HT-29 (cell line): Measurements from ENCODE around the gene OPALIN. TPM values are rescaled to one million over a fixed set of nuclear protein-coding genes. Genes with fewer than 3 reads are reported as not detected.

Source experiments
- DNase-seq: peaks from one replicate; pipeline ENCODE4 v3.0.0-alpha.2; 2015; ENCODE audit warnings: low spot score
- total RNA-seq: library from RNA; depleted of rRNA; stranded (reverse); fragments of >200 nt; shearing (Covaris generic); gene quantifications from 2 replicates; pipeline ENCODE4 v1.2.3, GENCODE V29; 2014; rRNA removed

OPALIN gene, protein sequence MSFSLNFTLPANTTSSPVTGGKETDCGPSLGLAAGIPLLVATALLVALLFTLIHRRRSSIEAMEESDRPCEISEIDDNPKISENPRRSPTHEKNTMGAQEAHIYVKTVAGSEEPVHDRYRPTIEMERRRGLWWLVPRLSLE
- not detected in 2 replicates for total RNA-seq

DNA sequence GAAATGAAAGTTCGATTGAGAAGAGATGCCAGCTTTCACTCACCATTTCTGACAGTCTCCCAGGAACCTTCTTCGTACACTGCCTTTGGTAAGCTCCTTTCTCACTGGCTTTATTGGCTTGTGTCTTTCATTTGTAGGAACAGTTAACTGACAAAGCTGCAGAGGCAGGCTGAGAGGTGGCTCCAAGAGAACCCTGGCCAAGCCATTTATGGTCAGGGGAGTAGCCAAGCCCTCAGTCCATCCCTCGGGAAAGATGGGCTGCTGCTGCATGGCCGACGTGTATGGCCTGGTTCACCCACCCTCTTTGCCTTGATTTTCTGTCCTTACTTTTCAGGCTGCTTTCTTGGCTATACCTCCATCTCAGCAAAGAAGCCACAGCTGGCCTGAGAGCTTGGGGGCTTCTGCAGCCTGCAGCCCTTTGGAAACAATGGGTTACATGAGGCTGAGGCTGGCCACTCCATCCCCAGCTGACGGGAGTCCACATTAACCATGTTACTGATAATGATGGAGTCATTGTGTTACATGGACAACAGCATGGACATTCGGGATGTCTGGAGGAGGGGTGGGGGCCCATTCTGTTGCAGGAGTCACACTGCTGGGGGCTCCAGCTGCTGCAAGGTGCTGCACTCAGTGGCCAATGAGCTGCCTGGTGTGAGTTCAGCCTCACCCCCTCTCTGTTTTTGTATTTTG, at the start of gene OPALIN:
Gene OPALIN (minus strand): TSS at position 152 of the 690 bp plus-strand sequence. CDS start 106 bp downstream, at position 46.
- DNase-seq, result no peak

DNA sequence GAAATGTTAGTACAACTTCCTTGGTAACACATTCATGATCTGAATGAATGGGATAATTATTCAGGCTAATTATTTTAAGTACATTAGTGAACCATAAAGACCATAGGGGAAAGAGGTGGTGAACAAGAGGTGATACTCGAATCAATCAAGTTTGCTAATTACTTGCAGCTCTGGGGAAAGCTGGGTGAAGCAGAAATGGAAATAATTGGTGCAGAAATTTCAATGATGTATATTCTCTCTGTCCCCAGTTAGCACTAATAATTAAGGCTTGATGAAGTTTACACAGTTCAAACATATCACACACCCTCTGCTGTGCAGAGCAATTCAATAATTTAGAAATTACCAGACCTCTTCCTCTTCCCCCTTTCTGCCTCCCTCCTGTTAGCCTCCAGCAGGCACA, 49.4 kb upstream of the OPALIN start:
- no peak for DNase-seq

DNA sequence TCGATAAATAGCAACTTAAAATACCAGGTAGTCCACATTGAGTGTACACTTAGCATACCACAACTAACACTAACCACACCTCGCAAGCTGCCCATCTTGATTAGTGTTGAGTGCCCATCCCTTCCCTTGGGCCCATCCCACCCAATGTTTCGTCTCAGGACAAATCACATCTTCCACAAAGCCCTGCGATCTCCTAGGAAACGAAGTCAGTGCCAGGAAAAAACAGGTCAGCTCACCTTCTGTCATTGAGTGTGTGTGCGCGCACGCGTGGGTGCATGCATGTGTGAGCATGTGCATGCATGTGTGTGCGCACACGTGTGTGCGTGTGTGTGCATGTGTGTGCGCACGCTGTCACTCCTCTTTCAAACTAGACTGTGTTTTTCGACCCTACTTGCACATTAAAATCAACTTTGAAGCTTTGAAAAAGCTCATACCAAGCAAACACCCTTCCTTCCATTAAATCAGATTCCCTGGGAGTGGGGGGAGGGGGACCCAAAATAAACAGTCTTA, 48.8 kb upstream of the OPALIN start:
- no peak for DNase-seq

DNA sequence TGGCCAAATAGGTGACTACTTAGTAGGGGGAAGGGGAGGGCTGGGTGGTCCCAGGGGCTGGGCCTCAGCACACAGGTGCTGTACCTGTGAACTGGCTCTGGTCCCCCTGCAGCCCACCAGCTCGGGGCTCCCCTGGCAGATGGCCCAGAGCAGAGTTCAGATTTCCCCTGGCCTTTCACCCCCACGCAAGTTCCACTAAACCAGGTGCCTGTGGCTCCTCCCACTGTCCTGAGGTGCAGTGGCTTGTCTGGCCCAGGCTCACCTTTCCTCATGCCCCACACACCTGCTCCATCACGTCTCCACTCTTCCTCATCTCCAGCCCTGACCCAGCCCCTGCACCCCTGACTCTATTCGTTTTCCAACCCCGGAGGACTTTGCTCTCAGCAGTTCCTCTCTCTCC, 47.3 kb upstream of the OPALIN start:
- DNase-seq, result no peak

DNA sequence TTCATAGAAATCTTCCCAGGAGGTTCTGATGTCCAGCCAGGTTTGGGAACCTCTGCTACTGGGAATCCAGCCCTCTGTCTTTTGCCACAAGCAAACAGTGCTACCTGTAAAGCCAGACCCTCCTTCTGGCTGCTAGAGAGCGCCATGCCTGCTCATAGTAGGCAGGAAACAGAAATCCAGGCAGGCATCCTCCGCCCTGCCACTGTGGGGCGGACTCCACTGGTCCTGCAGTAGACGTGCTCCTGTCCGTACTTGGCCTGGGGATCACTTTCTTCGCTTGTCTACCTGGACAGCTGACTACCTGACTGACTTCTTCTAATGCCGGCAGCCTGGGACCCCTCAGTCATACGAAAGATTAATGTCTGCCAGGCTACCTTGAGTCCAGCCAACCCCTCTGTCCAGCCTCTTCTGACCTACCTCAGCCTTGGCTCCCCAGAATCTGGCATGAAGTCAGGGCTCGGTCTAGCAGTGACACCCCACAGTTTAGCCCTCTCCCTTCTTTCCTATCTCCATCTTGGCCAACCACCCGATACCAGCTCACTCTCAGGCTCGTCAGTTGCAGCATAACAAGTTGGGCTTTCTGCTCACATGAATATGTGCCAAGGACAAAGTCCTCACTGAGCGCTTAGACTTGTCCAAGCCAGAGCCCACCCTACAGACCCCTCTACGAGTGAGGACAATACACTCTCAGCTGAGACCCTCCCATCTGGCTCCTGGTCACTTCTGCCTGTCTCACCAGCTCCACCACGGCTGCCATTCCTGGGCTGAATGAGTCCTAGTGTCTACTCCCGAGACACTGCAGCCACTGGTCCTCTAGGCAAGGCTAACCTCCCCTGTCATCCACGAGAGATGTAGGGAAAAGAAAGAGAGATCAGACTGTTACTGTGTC, 43.9 kb upstream of the OPALIN start:
- DNase-seq, result no peak

DNA sequence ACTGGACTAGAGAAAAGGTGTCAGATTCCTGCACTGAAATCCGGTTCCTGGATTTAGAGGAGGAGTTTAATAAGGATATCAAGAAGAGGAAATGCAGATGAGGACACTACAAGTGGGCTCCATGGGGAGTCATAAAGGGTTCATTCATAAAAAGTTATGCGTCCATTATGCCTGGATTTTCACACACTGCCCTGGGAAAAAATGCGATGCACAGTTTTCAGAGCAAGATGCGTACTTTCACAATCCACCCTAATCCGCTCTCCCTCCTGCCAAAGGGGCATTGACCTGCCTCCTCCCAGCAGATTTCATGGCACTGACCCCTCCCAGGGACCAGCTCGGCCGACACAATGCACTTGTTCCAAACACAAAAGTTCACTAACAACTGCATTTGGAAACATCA, 42.2 kb upstream of the OPALIN start:
- DNase-seq, result no peak

DNA sequence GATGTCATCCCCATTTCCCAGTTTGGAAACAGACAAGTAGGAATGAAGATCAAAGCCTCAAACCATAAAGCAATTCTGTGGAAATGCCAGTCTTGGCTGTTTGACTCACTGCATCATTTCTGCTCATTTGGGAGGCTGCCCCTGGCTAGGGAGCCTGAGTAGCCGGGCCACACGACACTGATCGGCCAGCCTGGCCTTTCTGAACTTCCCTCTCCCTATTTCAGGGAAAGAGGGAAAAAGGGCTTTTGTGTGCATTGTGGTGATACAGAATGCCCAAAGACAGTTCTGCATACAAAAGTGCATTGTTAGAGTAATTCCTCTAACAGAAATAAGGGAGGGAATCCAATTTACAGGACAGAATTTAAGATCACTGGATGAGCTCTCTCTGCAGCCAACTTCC, 41.7 kb upstream of the OPALIN start:
- DNase-seq, result no peak

DNA sequence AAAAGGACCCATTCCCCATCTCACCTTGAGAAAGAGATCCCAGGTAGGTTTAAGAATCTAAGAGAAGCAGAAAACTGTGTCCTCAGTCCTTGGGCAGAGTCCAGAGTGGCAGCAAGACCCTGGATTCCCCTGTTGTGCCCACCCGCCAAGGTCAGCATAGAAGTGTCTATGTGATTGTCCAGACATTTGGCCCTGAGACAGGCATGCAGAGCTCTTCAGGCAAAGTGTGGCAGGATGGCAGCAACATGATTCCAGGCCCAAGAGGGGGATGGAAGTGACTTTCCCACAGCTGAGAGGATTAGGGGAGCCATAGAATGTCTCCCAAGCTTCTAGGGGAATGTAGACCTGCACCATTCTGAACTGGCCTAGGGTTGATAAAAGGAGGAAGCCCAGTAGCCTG, 39.1 kb upstream of the OPALIN start:
- DNase-seq, result no peak

DNA sequence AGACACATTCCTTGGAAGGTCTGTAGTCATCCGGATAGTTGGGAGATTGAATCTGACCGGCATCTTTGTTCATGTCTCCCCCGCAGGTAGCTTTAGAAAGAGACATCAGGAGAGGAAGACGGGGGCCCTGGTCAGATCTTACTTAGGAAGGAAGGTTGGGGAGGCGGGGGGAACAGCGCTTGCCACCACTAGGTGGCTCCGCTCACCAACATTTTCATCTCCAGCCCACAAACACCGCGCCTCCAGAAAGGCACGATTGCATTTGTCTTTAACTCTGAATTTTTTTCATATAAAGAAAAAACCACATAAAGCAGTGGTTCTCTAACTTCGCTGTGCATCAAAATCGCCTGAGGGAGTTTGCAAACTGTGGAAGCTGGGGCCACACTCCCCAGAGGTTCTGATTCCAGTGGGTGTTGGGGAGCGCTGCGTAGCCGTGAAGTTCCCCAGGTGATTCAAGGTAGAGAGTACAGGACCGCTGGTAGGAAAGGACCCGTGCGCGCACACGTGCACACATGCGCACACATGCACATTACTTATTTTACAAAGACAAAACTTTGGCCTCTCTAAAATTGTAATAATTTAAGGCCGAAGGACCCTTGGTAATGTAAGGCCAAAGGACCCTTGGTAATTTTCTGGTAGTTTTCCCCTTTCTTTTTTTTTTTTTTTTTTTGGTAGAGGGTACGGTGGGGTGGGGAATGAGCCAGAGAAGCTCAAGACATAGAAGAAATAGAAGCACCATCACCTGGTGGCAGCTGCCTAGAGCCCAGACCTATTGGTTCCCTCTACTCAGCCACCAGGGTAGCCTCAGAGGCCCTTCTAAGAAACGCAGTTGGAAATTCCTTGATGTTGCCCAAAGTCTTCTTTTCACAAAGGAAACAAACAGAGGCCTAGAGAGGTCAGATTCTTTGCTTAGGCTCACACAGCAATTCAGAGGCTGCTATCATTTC, 37.4 kb upstream of the OPALIN start:
- peak; percentile 71 for DNase-seq

DNA sequence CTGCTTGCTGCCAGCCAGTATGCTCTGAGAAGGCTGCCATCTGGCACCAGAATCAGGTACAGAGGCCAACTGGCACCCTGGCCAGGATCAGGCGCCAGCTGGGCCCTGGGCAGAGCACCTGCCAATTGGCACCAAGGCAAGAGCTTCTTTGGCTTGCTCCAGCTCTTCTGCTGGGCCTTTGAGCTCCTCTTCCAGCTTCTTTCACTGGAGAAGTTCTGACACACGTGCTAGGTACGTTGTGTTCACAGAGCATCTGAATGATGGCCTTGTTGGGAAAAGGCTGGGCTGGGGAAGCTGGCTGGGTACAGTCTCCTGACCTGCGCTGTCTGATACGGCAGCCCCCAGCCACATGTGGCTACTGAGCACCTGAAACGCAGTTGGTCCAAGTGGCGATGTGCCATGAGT, 31.7 kb upstream of the OPALIN start:
- DNase-seq, result no peak

DNA sequence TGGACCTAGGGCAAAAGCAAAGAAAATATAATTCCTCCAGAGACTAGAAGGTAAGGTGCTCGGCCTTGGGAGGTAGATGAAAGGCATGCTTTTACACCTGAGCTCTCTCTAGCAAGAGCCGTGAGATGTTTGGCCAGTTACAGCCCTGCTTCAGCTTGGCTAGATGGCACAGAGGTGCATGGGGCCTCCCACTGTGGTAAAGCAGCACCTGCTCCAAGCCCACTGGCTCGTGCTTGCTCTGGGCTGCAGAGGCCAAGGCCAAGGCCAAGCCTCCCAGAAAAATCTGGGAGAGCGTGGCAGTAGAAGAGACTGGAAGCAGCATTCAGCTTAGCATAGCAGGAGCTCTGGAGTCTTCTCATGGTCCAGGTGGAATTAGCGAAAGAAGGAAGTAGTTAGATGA, 31.0 kb upstream of the OPALIN start:
- DNase-seq, result no peak

DNA sequence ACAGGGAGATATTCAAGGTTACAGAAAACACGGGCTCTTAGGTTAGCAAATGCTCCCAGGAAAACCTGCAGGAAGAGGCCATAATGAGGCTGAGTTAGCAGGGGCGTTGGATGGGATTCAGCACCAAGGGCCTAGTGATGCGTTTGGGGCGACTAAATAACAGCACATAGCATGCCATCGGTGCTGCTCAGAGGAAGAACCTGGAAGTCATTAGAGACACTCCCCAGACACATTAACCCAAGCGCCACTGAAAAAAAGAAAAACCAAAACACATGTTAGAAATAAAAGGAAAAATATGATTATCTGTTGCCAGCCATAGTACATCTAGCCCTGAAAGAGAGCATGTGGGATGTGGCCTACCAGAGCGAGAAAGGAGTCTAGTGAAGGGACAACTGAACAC, 28.8 kb upstream of the OPALIN start:
- DNase-seq, result no peak

DNA sequence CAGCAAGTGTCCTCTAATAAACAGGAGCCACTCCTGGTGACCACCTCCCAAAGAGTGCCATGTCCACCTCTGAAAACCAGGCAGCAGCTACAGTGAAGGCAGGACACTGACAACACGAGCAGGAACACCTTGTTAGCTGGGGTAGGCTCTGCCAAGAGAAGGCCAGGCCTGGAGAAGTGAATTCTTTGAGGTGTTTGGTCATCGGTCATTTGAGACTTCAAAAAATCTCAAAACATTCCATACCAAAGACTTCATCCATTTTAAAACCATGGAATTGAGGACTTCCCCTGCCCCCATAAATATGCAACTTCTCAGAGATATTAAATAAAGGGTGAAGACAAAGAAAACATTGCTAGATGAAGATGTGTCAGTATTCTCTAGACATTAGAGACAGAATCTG, 28.4 kb upstream of the OPALIN start:
- no peak for DNase-seq

DNA sequence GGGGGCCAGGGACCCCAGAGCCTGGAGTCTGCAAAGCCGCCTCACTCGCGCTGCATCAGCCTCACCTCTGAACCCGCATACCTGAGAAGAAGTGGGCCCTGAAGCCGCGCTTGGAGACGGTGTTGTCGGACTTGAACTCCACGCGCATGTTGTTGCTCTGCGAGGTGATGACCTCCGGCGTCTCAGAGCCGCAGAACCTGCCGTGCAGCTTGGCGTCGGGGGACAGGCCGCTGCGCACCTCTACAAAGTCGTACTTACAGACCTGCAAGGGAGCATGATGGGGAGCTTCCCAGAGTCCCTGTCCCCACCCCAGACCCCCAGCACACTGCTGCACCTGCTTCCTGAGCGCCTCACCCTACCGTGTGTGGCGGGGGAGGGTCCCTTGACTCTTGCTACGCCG, 25.7 kb upstream of the OPALIN start:
- DNase-seq, result no peak

DNA sequence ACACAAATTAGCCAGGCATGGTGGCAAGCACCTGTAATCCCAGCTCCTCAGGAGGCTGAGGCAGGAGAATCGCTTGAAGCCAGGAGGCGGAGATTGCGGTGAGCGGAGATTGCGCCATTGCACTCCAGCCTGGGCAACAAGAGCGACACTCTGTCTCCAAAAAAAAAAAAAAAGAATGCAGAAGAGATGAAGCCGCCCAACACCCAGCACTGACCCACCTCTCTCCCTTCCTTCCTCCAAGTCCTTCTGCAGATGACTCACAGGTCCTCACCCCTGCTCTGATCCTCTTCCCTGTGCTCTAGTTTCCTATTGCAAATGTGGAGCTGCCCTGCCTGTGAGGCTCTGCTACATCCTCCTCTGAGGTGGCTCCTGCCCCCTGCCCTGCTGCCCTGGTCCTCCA, 22.0 kb upstream of the OPALIN start:
- DNase-seq, result peak; percentile 23

DNA sequence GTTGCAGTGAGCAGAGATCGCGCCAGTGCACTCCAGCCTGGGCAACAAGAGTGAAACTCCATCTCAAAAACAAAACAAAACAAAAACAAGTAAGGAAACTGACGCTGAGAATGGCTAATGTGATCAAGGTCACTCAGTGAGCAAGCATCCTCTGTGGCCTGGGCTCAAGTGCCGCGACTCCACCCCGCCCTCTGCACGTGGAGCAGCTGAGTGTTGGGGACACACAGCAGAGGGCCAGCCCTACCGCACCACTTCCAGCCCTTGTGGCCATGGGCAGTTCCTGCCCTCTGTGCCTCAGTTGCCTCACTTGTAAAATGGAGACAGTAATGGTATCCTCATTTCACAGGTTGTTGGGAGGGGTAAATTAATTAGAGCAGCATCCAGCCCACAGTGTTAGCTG, 21.0 kb upstream of the OPALIN start:
- no peak for DNase-seq

DNA sequence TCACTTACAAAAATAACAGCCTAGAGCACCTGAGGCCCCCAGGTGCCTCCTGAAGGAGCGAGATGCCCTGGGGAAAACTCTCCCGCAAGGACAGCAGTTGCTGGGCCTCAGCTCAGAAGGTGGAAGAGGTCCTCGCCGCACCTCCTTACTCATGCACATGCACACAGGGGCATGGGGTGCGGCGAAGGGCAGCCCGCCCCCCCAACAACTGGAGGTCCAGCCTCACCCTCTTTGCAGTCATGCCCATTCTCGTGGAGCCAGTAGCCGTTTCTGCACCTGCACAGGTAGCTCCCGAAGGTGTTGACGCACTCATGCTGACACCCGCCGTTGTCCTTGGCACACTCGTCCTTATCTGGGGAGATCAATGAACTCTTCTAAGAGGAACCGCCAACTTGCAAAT, 19.9 kb upstream of the OPALIN start:
- DNase-seq, result no peak

DNA sequence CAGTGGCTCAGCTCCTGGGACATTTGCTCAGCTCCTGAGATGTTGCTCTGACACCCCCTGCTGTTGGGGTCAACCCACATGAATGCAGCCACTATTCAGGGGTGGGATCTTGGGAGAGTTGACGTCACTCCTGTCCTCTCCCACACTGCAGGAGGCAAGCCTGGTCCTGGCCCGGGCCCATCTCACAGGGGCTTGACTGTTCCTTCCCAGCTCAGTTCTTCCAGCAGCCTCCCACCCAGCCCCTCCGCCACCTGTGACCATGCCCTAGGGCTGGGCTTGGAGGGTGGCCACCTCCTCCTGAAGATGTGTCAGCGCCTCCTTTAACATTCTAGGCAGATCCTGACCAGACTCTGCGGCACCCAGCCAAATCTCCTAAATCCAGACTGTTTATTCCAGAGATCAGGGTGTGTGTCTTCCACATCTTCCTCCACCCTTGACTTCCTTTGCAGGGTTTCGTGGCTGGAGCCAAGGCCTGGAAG, 19.1 kb upstream of the OPALIN start:
- DNase-seq, result no peak

DNA sequence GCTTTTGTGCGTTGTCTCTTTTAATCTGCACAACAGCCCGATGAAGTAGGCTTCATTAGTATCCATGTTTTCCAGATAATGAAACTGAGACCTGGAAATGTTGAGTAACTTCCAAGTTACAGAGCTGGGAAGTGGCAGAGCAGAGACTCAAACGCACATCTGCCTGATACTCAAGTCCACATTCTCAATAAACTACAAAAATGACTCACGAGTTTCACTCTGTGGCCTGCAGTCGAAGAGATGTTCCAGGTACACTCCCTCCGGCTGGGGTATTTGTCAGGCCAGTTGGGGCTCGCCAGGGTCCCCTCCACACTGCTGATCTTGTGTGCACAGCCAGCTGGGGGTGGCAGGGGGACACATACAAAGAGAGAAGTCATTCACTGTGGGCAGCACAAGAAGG, 17.7 kb upstream of the OPALIN start:
- DNase-seq, result no peak

DNA sequence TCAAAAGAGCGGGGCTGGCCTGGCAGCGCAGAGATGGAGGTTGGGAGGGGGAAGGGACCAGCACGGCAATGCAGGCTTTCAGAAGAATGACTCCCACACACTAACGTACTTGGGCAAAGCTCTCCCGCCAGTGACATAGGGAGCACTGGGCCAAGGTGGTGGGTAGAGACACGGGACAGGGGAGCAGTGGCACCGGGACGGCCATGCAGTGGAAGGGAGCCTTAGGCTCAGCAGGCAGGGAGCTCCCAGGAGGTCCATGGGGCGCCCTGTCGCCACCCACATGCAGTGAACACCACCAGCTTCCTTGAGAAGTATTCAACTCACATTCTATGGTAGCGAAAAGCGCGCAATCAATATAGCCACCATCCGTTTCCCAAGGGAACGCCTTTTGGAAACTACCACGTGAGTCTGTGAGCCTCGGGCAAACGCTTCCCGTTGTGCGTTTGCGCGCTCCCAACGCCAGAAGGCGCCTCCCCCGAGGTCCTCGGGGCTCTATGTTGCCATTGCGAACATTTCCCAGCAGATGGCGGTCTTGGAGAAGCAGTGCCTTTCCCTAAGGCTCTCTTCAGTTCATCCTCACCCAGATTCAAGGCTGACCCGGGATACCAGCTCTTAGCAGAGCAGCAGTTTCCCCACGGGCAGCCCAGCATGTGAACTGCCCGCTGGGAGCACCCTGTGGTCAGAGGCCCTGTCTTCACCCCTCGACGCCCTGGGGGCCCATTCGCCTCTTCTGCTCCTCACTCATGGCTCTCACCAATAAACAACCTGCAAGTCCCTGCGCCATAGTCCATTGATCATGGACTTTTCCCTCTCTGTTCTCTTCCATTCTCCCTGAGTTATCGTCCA, 16.4 kb upstream of the OPALIN start:
- peak; percentile 96 for DNase-seq
